Gastrocnemius medialis (tissue), 4 donors: ENCODE results near the gene EYS. TPM values are rescaled to one million over a fixed set of nuclear protein-coding genes. Genes with fewer than 3 reads are reported as not detected.

Experiments
- ATAC-seq, 2 donors: fragments of 150-250 bp; one replicate each; pipeline ENCODE4 v1.9.1; 2016
- DNase-seq, 2 donors: peaks; one replicate each; pipeline ENCODE4 v3.0.0-alpha.2; 2019
- H3K27ac ChIP-seq, 4 donors: fragments of 200-600 bp; sonication (generic); 1 replicate in 1 of 4; 2 replicates in 3 of 4; pipeline ENCODE4 v1.5.1; 2016 to 2018; ENCODE audit warnings: mild to moderate bottlenecking in 2 of 4, moderate library complexity in 1 of 4
- H3K27me3 ChIP-seq, 3 donors: fragments of 200-600 bp; sonication (generic) in 2 of 3; 1 replicate in 1 of 3; 2 replicates in 2 of 3; pipeline versions ENCODE4 v1.5.1 to v1.6.0; 2016 to 2019; ENCODE audit warnings: mild to moderate bottlenecking in 1 of 3, moderate library complexity in 1 of 3
- H3K36me3 ChIP-seq, 2 donors: fragments of 200-600 bp; sonication (generic) in 1 of 2; one replicate each; pipeline ENCODE4 v1.5.1; 2017 to 2018
- H3K4me1 ChIP-seq, 2 donors: fragments of 200-600 bp; sonication (generic) in 1 of 2; one replicate each; pipeline ENCODE4 v1.5.1; 2016 to 2017; ENCODE audit warnings: mild to moderate bottlenecking in 2 of 2
- H3K4me3 ChIP-seq, 4 donors: fragments of 200-600 bp; sonication (generic) in 3 of 4; 1 replicate in 1 of 4; 2 replicates in 3 of 4; pipeline ENCODE4 v1.5.1; 2016 to 2019; ENCODE audit warnings: mild to moderate bottlenecking in 2 of 4
- H3K9me3 ChIP-seq, 3 donors: fragments of 200-600 bp; sonication (generic) in 2 of 3; 1 replicate in 1 of 3; 2 replicates in 2 of 3; pipeline ENCODE4 v1.5.1; 2016 to 2019
- POLR2A ChIP-seq, 2 donors: fragments of 450-650 bp; IDR thresholded peaks; one replicate each; pipeline ENCODE4 v1.6.1; 2017; ENCODE audit warnings: antibody characterized with exemption in 2 of 2, mild to moderate bottlenecking in 2 of 2, moderate library complexity in 2 of 2
- in situ Hi-C, 4 donors: fragments of 200-750 bp; cut with MboI; loops; one replicate each; pipeline versions ENCODE4 v1.15.0 to v1.8.0; 2017; ENCODE audit warnings: low sequenced_read_pairs in 4 of 4
- intact Hi-C: fragments of 100-400 bp; cut with DNase I; formaldehyde crosslinking; loops from one replicate; pipeline ENCODE4 v1.15.1; 2023; ENCODE audit warnings: low total_unique reads
- total RNA-seq, 4 donors: library from RNA; depleted of rRNA; stranded (reverse); fragments of >200 nt; gene quantifications; one replicate each; pipeline versions ENCODE4 v1.1.0 to v1.2.3, GENCODE V29; 2016
- TF ChIP-seq, protein P1 (sequence below), 5 experiments: fragments of 450-650 bp in 3 of 5; fragments of 200-600 bp in 2 of 5; sonication (generic) in 2 of 5; IDR thresholded peaks in 4 of 5; conservative IDR thresholded peaks in 1 of 5; 1 replicate in 4 of 5; 2 replicates in 1 of 5; pipeline ENCODE4 v1.5.1; 2016 to 2019; ENCODE audit warnings: antibody characterized with exemption in 5 of 5, mild to moderate bottlenecking in 3 of 5, moderate library complexity in 3 of 5

Gene EYS
- total RNA-seq, 4 donors from 2014 or later: 0.20 TPM; not detected in 3

GRCh38 chr6:64539917-64540316, 1167.1 kb downstream of the EYS start:
- in situ Hi-C loops (no loop called here), intact Hi-C loops (no loop called here)
- Histone ChIP-seq H3K4me1 (no peaks in the 10 kb centered on the region), H3K27ac (no peak overlapping the region), H3K36me3 (no peaks in the 10 kb centered on the region), H3K9me3 (no peaks in the 10 kb centered on the region), H3K27me3 (no peaks in the 10 kb centered on the region), H3K4me3 (no peak overlapping the region)
- TF ChIP-seq POLR2A (IDR thresholded peaks at IDR 0.05): no peak
- TF ChIP-seq, protein P1, sequence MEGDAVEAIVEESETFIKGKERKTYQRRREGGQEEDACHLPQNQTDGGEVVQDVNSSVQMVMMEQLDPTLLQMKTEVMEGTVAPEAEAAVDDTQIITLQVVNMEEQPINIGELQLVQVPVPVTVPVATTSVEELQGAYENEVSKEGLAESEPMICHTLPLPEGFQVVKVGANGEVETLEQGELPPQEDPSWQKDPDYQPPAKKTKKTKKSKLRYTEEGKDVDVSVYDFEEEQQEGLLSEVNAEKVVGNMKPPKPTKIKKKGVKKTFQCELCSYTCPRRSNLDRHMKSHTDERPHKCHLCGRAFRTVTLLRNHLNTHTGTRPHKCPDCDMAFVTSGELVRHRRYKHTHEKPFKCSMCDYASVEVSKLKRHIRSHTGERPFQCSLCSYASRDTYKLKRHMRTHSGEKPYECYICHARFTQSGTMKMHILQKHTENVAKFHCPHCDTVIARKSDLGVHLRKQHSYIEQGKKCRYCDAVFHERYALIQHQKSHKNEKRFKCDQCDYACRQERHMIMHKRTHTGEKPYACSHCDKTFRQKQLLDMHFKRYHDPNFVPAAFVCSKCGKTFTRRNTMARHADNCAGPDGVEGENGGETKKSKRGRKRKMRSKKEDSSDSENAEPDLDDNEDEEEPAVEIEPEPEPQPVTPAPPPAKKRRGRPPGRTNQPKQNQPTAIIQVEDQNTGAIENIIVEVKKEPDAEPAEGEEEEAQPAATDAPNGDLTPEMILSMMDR (IDR thresholded peaks at IDR 0.05 in 4 of 5, conservative IDR thresholded peaks at IDR 0.05 in 1 of 5): no peak
- DNase-seq (no peak), ATAC-seq (no peak)

DNA sequence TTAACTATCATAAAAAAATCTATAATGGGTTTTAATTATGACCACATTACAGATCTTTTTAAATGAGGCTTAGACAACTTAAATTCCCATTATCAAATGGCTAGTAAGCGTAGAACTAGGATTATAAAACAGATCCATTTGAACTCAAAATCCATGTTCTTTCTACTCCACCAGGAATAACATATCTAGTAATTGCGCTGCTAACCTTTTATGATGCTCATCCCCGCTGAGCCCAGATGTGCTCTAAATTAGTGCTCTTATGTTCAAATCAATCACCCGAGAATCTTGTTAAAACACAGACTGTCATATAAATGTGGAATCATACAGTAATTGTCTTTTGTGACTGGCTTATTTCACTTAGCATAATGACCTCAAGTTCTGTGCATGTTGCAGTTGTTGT, 1168.3 kb downstream of the EYS start:
- H3K27me3 ChIP-seq: no peaks in the 10 kb centered on the region
- in situ Hi-C loops: no loop called here
- no peaks in the 10 kb centered on the region for H3K9me3 ChIP-seq
- no peaks in the 10 kb centered on the region for H3K36me3 ChIP-seq
- no peak overlapping the region for H3K4me3 ChIP-seq
- H3K27ac ChIP-seq: no peak overlapping the region
- intact Hi-C loops: no loop called here
- no peak for ATAC-seq
- no peak for DNase-seq
- no peak for TF ChIP-seq POLR2A (IDR thresholded peaks at IDR 0.05)
- TF ChIP-seq, protein P1 (IDR thresholded peaks at IDR 0.05 in 4 of 5, conservative IDR thresholded peaks at IDR 0.05 in 1 of 5): no peak
- H3K4me1 ChIP-seq: no peaks in the 10 kb centered on the region

DNA sequence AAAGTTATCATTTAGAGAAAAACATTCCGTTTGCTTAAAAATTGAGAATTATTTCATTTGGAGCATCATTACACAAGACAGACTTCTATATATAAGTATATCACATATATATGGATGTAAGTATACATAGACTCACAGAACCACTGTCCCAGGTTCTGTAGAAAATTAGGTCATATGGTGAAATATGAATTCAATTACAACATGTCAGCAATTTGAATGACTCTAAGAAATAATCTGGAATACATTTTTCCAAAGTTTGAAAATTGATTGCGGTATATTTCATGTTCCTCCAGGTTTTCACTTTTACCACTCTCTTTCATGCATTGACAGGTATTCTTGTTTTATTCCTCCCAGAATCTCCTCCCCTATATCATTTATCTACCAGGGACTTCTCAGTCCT, 1179.1 kb downstream of the EYS start:
- Histone ChIP-seq H3K4me1 (no peaks in the 10 kb centered on the region), H3K27ac (no peak overlapping the region), H3K27me3 (no peaks in the 10 kb centered on the region), H3K4me3 (no peak overlapping the region), H3K9me3 (no peaks in the 10 kb centered on the region), H3K36me3 (no peaks in the 10 kb centered on the region)
- intact Hi-C loops: no loop called here
- in situ Hi-C loops: no loop called here
- ATAC-seq (no peak), DNase-seq (no peak)
- no peak for TF ChIP-seq POLR2A (IDR thresholded peaks at IDR 0.05)

GRCh38 chr6:64522859-64523258, 1184.2 kb downstream of the EYS start:
- Histone ChIP-seq H3K9me3 (no peaks in the 10 kb centered on the region), H3K36me3 (no peaks in the 10 kb centered on the region), H3K4me3 (no peak overlapping the region), H3K27ac (no peak overlapping the region), H3K27me3 (no peaks in the 10 kb centered on the region), H3K4me1 (no peaks in the 10 kb centered on the region)
- intact Hi-C loops (no loop called here), in situ Hi-C loops (no loop called here)
- ATAC-seq (no peak), DNase-seq (no peak)
- no peak for TF ChIP-seq POLR2A (IDR thresholded peaks at IDR 0.05)
- TF ChIP-seq, protein P1 (IDR thresholded peaks at IDR 0.05 in 4 of 5, conservative IDR thresholded peaks at IDR 0.05 in 1 of 5): no peak

DNA sequence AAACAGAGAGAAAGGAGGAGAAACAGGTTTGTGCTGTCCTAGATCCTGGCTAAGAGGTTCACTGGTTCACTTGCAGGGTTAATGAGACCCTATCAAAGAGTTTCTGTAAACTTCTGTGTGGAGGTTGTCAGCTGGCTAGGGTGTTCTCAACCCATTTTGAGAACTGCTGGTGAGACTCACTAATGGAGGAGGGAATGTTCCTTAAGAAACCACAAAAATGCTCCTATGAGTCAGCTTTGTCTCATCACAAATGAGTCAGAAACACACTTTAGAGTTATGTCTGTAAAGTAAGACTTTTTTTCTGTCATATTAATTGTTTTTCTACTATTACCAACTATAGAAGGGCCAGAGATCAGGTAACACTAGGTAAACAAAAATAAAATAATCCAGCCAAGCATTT, 1187.0 kb downstream of the EYS start:
- no peak overlapping the region for H3K27ac ChIP-seq
- no peaks in the 10 kb centered on the region for H3K36me3 ChIP-seq
- DNase-seq (no peak), ATAC-seq (peak; percentile 52 to 60)
- in situ Hi-C loops: no loop called here
- no peaks in the 10 kb centered on the region for H3K27me3 ChIP-seq
- no peak overlapping the region for H3K4me3 ChIP-seq
- intact Hi-C loops: no loop called here
- no peaks in the 10 kb centered on the region for H3K4me1 ChIP-seq
- H3K9me3 ChIP-seq: no peaks in the 10 kb centered on the region
- TF ChIP-seq, protein P1 (IDR thresholded peaks at IDR 0.05 in 4 of 5, conservative IDR thresholded peaks at IDR 0.05 in 1 of 5): no peak
- no peak for TF ChIP-seq POLR2A (IDR thresholded peaks at IDR 0.05)
